CD4-positive, alpha-beta T cell (primary cell): Measurements from ENCODE around the gene IFT27. TPM values are rescaled to one million over a fixed set of nuclear protein-coding genes. Genes with fewer than 3 reads are reported as not detected.

ENCODE experiments used
- ATAC-seq: fragments of 200-7000 bp; cut with Tn5 transposase; one replicate; pipeline ENCODE4 v1.10.0; 2022; ENCODE audit warnings: mild to moderate bottlenecking; ENCODE audit not compliant: poor library complexity
- CTCF ChIA-PET: fragments of 350-600 bp; sonication (Branson Sonifier 250); formaldehyde crosslinking; loops from one replicate; lab custom pipeline; 2021; ENCODE audit warnings: antibody characterized with exemption, inconsistent platforms; lab: Charles Lee
- POLR2A ChIA-PET: fragments of 350-600 bp; sonication (Branson Sonifier 250); formaldehyde crosslinking; loops from one replicate; lab custom pipeline; 2021; ENCODE audit warnings: antibody characterized with exemption, inconsistent platforms; lab: Charles Lee
- DNase-seq, 14 experiments: peaks; one replicate each; pipeline ENCODE4 v3.0.0-alpha.2; 2013 to 2020; ENCODE audit warnings: mixed read lengths in 2 of 14
- H3K27ac ChIP-seq, 2 donors: one replicate each; pipeline versions ENCODE4 v1.5.1 to v1.7.0; 2013; ENCODE audit warnings: low read length in 2 of 2, low read depth in 1 of 2, mild to moderate bottlenecking in 1 of 2
- H3K27me3 ChIP-seq, 2 experiments: 1 replicate in 1 of 2; 2 replicates in 1 of 2; pipeline versions ENCODE4 v1.6.1 to v1.7.0; 2013; ENCODE audit warnings: low read length in 2 of 2, control low read depth in 1 of 2, mild to moderate bottlenecking in 1 of 2, moderate library complexity in 1 of 2; ENCODE audit not compliant: insufficient read depth in 2 of 2, control insufficient read depth in 1 of 2
- H3K36me3 ChIP-seq: one replicate; pipeline ENCODE4 v1.6.1; 2013; ENCODE audit warnings: low read length, control low read depth; ENCODE audit not compliant: insufficient read depth
- H3K4me1 ChIP-seq: one replicate; pipeline ENCODE4 v1.6.1; 2013; ENCODE audit warnings: low read length, control low read depth; ENCODE audit not compliant: insufficient read depth
- H3K4me3 ChIP-seq: one replicate; pipeline ENCODE4 v1.5.1; 2013; ENCODE audit warnings: mild to moderate bottlenecking, low read length, moderate library complexity
- H3K9me3 ChIP-seq, 2 experiments: 1 replicate in 1 of 2; 2 replicates in 1 of 2; pipeline versions ENCODE4 v1.6.1 to v1.7.0; 2013; ENCODE audit warnings: low read length in 2 of 2, mild to moderate bottlenecking in 2 of 2, control low read depth in 1 of 2, moderate library complexity in 1 of 2; ENCODE audit not compliant: control insufficient read depth in 1 of 2, insufficient read depth in 1 of 2
- H3K27ac Mint-ChIP-seq: one replicate; pipeline ENCODE4 v1.8.0; 2020; ENCODE audit warnings: mixed read lengths
- H3K27me3 Mint-ChIP-seq: one replicate; pipeline ENCODE4 v1.8.0; 2021; ENCODE audit warnings: mixed read lengths
- H3K36me3 Mint-ChIP-seq: one replicate; pipeline ENCODE4 v1.8.0; 2021; ENCODE audit warnings: low read depth, mixed read lengths
- H3K4me1 Mint-ChIP-seq: one replicate; pipeline ENCODE4 v1.8.0; 2021; ENCODE audit warnings: low read depth, mixed read lengths
- H3K4me3 Mint-ChIP-seq: one replicate; pipeline ENCODE4 v1.8.0; 2020; ENCODE audit warnings: mild to moderate bottlenecking, mixed read lengths
- H3K9me3 Mint-ChIP-seq: one replicate; pipeline ENCODE4 v1.8.0; 2020; ENCODE audit warnings: mixed read lengths
- CTCF ChIP-seq: fragments of 200-600 bp; IDR thresholded peaks from one replicate; pipeline ENCODE4 v1.8.0; 2022; ENCODE audit warnings: antibody characterized with exemption, mild to moderate bottlenecking
- intact Hi-C, 2 experiments: fragments of 100-400 bp; cut with DNase I in 1 of 2; cut with micrococcal nuclease in 1 of 2; formaldehyde crosslinking; loops; one replicate each; pipeline versions ENCODE4 v1.15.1 to v1.9.0; 2023 to 2025; cut with DNase I, micrococcal nuclease
- total RNA-seq, 174 experiments: library from RNA in 2 of 174; stranded (reverse) in 2 of 174; gene quantifications; one replicate each; pipeline ENCODE4 v1.2.3 and lab custom pipeline; 2021 to 2026

The IFT27 gene
- total RNA-seq, 2 experiments from 2014 or later = 10.2 to 10.9 TPM

GRCh38 chr22:36745301-36745995 lies 30.5 kb downstream of the IFT27 start:
- Mint-ChIP-seq H3K4me3 (no peak overlapping the region), H3K4me1 (no peaks in the 10 kb centered on the region), H3K27ac (no peak overlapping the region), H3K9me3 (no peaks in the 10 kb centered on the region), H3K36me3 (no peaks in the 10 kb centered on the region), H3K27me3 (peaks cover 20% of the 10 kb centered on the region)
- DNase-seq (no peak), ATAC-seq (no peak)
- intact Hi-C loops = no loop called here
- CTCF ChIA-PET = no interaction called here
- H3K4me3 ChIP-seq = no peak overlapping the region
- H3K27ac ChIP-seq = no peak overlapping the region
- POLR2A ChIA-PET = no interaction called here
- no peaks in the 10 kb centered on the region for H3K4me1 ChIP-seq
- no peaks in the 10 kb centered on the region for H3K36me3 ChIP-seq
- TF ChIP-seq CTCF = no peak
- peaks cover 0 to 4% of the 10 kb centered on the region in 2 experiments for H3K27me3 ChIP-seq
- no peaks in the 10 kb centered on the region for H3K9me3 ChIP-seq

GRCh38 chr22:36744791-36745190 lies 31.1 kb downstream of the IFT27 start:
- no peak for TF ChIP-seq CTCF
- H3K27ac ChIP-seq = no peak overlapping the region
- ATAC-seq (no peak), DNase-seq (no peak)
- intact Hi-C loops = no loop called here
- H3K36me3 ChIP-seq = no peaks in the 10 kb centered on the region
- no peak overlapping the region for H3K27ac Mint-ChIP-seq
- no peaks in the 10 kb centered on the region for H3K9me3 Mint-ChIP-seq
- no peaks in the 10 kb centered on the region for H3K9me3 ChIP-seq
- no peaks in the 10 kb centered on the region for H3K4me1 ChIP-seq
- no peak overlapping the region for H3K4me3 ChIP-seq
- peaks cover 0 to 4% of the 10 kb centered on the region in 2 experiments for H3K27me3 ChIP-seq
- peaks cover 14% of the 10 kb centered on the region for H3K27me3 Mint-ChIP-seq
- H3K4me1 Mint-ChIP-seq = no peaks in the 10 kb centered on the region
- ChIA-PET CTCF (interaction anchor here (1.2 kb wide), 1 partner anchor 13 kb away, joined by 3 read pairs; no protein-coding TSS in a partner anchor), POLR2A (no interaction called here)
- H3K36me3 Mint-ChIP-seq = no peaks in the 10 kb centered on the region
- no peak overlapping the region for H3K4me3 Mint-ChIP-seq

- H3K27me3 Mint-ChIP-seq = peaks cover 14% of the 10 kb centered on the region
- DNase-seq (no peak), ATAC-seq (no peak)
- Histone ChIP-seq H3K9me3 (peaks cover 0 to 1% of the 10 kb centered on the region in 2 experiments), H3K4me3 (no peak overlapping the region), H3K4me1 (no peaks in the 10 kb centered on the region), H3K36me3 (no peaks in the 10 kb centered on the region), H3K27ac (no peak overlapping the region), H3K27me3 (peaks cover 0 to 4% of the 10 kb centered on the region in 2 experiments)
- H3K4me1 Mint-ChIP-seq = no peaks in the 10 kb centered on the region
- H3K9me3 Mint-ChIP-seq = no peaks in the 10 kb centered on the region
- no peak overlapping the region for H3K4me3 Mint-ChIP-seq
- intact Hi-C loops = no loop called here
- POLR2A ChIA-PET = no interaction called here
- H3K36me3 Mint-ChIP-seq = no peaks in the 10 kb centered on the region
- H3K27ac Mint-ChIP-seq = no peak overlapping the region
- CTCF ChIA-PET = interaction anchor here (1.2 kb wide), 1 partner anchor 13 kb away, joined by 3 read pairs; no protein-coding TSS in a partner anchor
- TF ChIP-seq CTCF = no peak
Observed at GRCh38 chr22:36744413-36744765, 31.5 kb downstream of the IFT27 start.
